ENCODE results near the gene MOSMO. TPM values are rescaled to one million over a fixed set of nuclear protein-coding genes. Genes with fewer than 3 reads are reported as not detected.

Gene MOSMO
- total RNA-seq, 1 donor from 2014 or later: 14.8 TPM

DNA sequence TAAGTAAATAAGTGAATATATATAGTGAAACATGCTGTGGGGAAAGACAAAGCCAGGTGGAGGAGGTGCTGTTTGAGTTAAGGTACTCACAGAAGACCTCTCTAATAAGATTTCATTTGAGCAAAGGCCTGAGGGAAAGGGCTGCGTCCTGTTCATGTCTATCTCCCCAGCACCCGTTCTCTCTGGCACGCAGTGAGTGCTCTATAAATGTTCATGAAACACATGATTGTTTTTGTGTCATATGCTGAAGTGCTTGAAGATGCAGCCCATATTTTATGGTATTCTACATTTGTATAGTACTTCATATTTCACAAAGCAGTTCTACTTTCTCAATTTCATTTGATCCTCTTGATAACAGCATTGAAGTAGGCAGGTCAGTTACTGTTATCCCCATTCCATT, 85.4 kb downstream of the MOSMO start:
- Mint-ChIP-seq H3K27ac (ENCODE audit: unreplicated experiment) (no peak overlapping the region), H3K9me3 (no peaks in the 10 kb centered on the region), H3K4me3 (no peak overlapping the region), H3K36me3 (ENCODE audit: low read depth) (no peaks in the 10 kb centered on the region), H3K27me3 (ENCODE audit: low read depth) (peaks cover 16% of the 10 kb centered on the region), H3K4me1 (peaks cover 9% of the 10 kb centered on the region)
- TF ChIP-seq, protein P1, sequence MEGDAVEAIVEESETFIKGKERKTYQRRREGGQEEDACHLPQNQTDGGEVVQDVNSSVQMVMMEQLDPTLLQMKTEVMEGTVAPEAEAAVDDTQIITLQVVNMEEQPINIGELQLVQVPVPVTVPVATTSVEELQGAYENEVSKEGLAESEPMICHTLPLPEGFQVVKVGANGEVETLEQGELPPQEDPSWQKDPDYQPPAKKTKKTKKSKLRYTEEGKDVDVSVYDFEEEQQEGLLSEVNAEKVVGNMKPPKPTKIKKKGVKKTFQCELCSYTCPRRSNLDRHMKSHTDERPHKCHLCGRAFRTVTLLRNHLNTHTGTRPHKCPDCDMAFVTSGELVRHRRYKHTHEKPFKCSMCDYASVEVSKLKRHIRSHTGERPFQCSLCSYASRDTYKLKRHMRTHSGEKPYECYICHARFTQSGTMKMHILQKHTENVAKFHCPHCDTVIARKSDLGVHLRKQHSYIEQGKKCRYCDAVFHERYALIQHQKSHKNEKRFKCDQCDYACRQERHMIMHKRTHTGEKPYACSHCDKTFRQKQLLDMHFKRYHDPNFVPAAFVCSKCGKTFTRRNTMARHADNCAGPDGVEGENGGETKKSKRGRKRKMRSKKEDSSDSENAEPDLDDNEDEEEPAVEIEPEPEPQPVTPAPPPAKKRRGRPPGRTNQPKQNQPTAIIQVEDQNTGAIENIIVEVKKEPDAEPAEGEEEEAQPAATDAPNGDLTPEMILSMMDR (conservative IDR thresholded peaks at IDR 0.05): no peak
- DNase-seq (ENCODE audit: low read depth, low spot score): no peak

DNA sequence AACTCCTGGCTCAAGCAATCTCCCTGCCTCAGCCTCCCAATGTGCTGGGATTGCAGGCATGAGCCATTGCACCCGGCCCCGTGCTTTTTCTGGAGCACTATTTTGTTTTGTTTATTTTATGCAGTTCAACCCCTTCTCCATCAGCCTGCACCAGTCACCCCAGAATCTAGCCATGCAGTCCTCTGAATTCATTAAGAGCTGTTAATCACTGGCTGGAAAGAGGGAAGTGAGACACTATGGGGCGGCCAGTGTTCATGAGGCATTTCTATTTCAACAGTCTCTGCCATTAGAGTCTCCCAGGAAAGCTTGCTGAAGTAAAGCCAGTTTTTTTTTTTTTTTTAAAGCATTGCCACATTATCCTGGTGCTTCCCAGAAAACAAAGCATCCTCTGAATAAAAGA, 86.1 kb downstream of the MOSMO start:
- peaks cover 9% of the 10 kb centered on the region for H3K4me1 Mint-ChIP-seq
- H3K27ac Mint-ChIP-seq (ENCODE audit: unreplicated experiment): no peak overlapping the region
- H3K9me3 Mint-ChIP-seq: no peaks in the 10 kb centered on the region
- TF ChIP-seq, protein P1 (conservative IDR thresholded peaks at IDR 0.05): no peak
- DNase-seq (ENCODE audit: low read depth, low spot score): no peak
- H3K4me3 Mint-ChIP-seq: no peak overlapping the region
- H3K27me3 Mint-ChIP-seq (ENCODE audit: low read depth): peaks cover 16% of the 10 kb centered on the region
- no peaks in the 10 kb centered on the region for H3K36me3 Mint-ChIP-seq (ENCODE audit: low read depth)

DNA sequence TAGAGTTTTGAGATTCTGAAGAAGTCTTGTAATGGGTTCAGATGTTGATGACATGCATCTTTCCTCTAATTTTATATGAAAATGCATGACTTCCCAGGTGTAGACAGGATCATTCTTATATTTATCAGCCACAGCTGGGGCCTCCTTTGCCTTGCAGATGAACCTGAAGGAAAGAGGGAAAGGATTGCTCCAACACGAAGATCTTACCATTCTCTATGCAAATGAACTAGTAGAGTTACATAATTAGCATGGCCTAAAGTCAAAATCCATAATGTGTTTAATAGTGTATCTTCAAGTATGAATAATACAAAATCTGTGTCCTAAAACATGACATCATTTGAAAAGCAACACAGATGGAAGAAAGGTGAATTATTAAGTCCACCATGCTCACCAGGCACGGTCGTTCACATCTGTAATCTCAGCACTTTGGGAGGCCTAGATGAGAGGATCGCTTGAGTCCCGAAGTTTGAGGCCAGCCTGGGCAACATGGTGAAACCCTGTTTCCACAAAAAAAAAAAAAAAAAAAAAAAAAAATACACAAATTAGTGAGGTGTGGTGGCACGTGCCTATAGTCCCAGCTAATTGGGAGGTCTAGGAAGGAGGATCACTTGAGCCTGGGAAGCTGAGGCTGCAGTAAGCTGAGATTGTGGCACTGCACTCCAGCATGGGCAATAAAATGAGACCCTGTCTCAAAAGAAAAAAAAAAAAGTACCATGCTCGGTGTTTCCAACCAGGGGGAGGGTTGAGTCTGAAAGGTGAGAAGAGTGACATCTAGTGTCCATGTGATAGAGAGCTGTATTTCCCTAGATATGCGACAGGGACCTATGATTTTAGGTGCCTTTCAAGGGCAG, 90.7 kb downstream of the MOSMO start:
- no peaks in the 10 kb centered on the region for H3K36me3 Mint-ChIP-seq (ENCODE audit: low read depth)
- H3K9me3 Mint-ChIP-seq: no peaks in the 10 kb centered on the region
- H3K4me1 Mint-ChIP-seq: no peaks in the 10 kb centered on the region
- no peak overlapping the region for H3K4me3 Mint-ChIP-seq
- H3K27me3 Mint-ChIP-seq (ENCODE audit: low read depth): peaks cover 16% of the 10 kb centered on the region
- DNase-seq (ENCODE audit: low read depth, low spot score): no peak
- no peak overlapping the region for H3K27ac Mint-ChIP-seq (ENCODE audit: unreplicated experiment)
- TF ChIP-seq, protein P1 (conservative IDR thresholded peaks at IDR 0.05): peak; percentile 69

DNA sequence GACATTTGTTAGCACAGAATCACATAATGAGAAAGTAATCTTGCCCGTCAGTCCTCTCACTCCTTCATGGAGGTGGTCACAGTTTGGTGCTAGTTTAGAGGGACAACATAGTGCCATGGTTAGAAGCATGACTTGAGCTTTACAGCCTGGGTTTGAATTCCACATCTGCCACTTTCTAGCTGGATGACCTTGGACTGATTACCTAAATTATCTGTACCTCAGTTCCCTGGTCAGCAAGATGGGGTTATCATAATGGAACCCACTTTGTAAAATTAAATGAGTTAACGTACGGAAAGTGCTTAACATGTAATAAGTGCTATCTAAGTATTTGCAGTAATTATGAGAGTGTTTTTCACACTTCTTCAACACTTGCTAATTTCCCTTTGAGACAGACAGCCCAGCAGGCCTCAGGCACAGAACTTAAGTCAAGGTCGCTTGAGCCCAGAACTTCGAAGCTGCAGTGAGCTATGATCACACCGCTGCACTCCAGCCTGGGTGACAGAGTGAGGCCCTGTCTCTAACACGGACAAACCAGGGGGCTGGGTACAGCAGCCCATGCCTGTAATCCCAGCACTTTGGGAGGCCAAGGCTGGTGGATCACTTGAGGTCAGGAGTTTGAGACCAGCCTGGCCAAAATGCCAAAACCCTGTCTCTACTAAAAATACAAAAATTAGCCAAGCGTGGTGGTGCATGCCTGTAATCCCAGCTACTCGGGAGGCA, 91.5 kb downstream of the MOSMO start:
- Mint-ChIP-seq H3K4me3 (no peak overlapping the region), H3K36me3 (ENCODE audit: low read depth) (no peaks in the 10 kb centered on the region), H3K27me3 (ENCODE audit: low read depth) (peaks cover 16% of the 10 kb centered on the region), H3K27ac (ENCODE audit: unreplicated experiment) (no peak overlapping the region), H3K4me1 (no peaks in the 10 kb centered on the region), H3K9me3 (no peaks in the 10 kb centered on the region)
- no peak for DNase-seq (ENCODE audit: low read depth, low spot score)
- TF ChIP-seq, protein P1 (conservative IDR thresholded peaks at IDR 0.05): no peak

DNA sequence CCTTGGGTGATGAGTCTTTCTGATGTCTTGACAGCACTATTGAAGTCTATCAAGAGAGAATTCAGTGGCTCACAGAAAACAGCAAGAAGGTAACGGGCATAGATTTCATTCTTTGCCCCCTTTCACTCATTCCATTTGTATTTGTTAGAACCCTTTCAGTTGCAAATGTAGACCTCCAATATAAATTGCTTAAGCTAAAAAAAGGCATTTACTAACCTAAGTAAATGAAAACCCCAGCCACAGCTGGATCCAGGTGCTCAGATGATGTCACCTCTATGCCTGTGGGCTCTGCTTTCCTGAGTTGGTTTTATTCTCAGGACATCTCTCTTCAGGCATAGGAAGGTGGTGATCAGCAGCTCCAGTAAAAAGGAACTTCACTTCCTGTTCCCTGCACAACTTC, 95.5 kb downstream of the MOSMO start:
- Mint-ChIP-seq H3K27me3 (ENCODE audit: low read depth) (peaks cover 20% of the 10 kb centered on the region), H3K27ac (ENCODE audit: unreplicated experiment) (no peak overlapping the region), H3K36me3 (ENCODE audit: low read depth) (no peaks in the 10 kb centered on the region), H3K4me3 (no peak overlapping the region), H3K4me1 (no peaks in the 10 kb centered on the region), H3K9me3 (no peaks in the 10 kb centered on the region)
- DNase-seq (ENCODE audit: low read depth, low spot score): no peak
- TF ChIP-seq, protein P1 (conservative IDR thresholded peaks at IDR 0.05): no peak
